DOHH2 (cell line): ENCODE data around the gene TUBA4A.

Source experiments
- CTCF ChIP-seq: fragments of 200-600 bp; sonication (generic); IDR thresholded peaks from one replicate; pipeline ENCODE4 v1.5.1; 2014; ENCODE audit warnings: antibody characterized with exemption, mild to moderate bottlenecking, low read depth, low read length; ENCODE audit not compliant: poor library complexity, severe bottlenecking
- EZH2phosphoT487 ChIP-seq: fragments of 200-600 bp; sonication (generic); IDR thresholded peaks from 2 replicates; pipeline ENCODE4 v1.6.1; 2017; ENCODE audit warnings: borderline replicate concordance, mild to moderate bottlenecking, antibody characterized with exemption, low read length, moderate library complexity, mixed read lengths

GRCh38 chr2:219289195-219289536 is 35.4 kb upstream of the TUBA4A start:
- TF ChIP-seq CTCF (no peak), EZH2phosphoT487 (no peak)
